DLD1 (cell line): Measurements from ENCODE around the gene HNRNPH3.

Source experiments
- in situ Hi-C: cut with HindIII; loops from 2 replicates; pipeline ENCODE4 v1.10.0; 2017; ENCODE audit warnings: low sequenced_read_pairs

HNRNPH3 gene

GRCh38 chr10:68371604-68372003, 39.7 kb downstream of the HNRNPH3 start:
- in situ Hi-C loops, result no loop called here

GRCh38 chr10:68385740-68386139, 53.9 kb downstream of the HNRNPH3 start:
- in situ Hi-C loops, result no loop called here
